Thyroid gland (tissue), 4 donors: ENCODE data around the gene NBEAL2. TPM values are rescaled to one million over a fixed set of nuclear protein-coding genes. Genes with fewer than 3 reads are reported as not detected.

Source experiments
- DNase-seq, 2 donors: peaks; one replicate each; pipeline ENCODE4 v3.0.0-alpha.2; 2019
- H3K27ac ChIP-seq, 3 donors: fragments of 200-600 bp; sonication (generic); 1 replicate in 2 of 3; 2 replicates in 1 of 3; pipeline ENCODE4 v1.5.1; 2016 to 2019; ENCODE audit warnings: mild to moderate bottlenecking in 1 of 3, moderate library complexity in 1 of 3
- H3K27me3 ChIP-seq: fragments of 200-600 bp; sonication (generic); one replicate; pipeline ENCODE4 v1.5.1; 2019
- H3K36me3 ChIP-seq, 2 donors: fragments of 200-600 bp; sonication (generic); one replicate each; pipeline ENCODE4 v1.5.1; 2016 to 2019
- H3K4me1 ChIP-seq, 2 donors: fragments of 200-600 bp; sonication (generic); one replicate each; pipeline ENCODE4 v1.5.1; 2017 to 2019
- H3K4me3 ChIP-seq, 3 donors: fragments of 200-600 bp; sonication (generic); replicated peaks in 1 of 3; 1 replicate in 2 of 3; 2 replicates in 1 of 3; pipeline ENCODE4 v1.5.1; 2016; ENCODE audit warnings: mild to moderate bottlenecking in 1 of 3
- H3K9me3 ChIP-seq: fragments of 200-600 bp; sonication (generic); one replicate; pipeline ENCODE4 v1.5.1; 2017
- POLR2A ChIP-seq, 2 donors: fragments of 450-650 bp; IDR thresholded peaks; one replicate each; pipeline ENCODE4 v1.6.1; 2017; ENCODE audit warnings: antibody characterized with exemption in 2 of 2, mild to moderate bottlenecking in 2 of 2, moderate library complexity in 1 of 2
- WGBS, 2 donors: methylation state at CpG; one replicate each; pipeline ENCODE4 v1.1.5; 2017; 5-methylcytosine and 5-hydroxymethylcytosine counted together
- intact Hi-C: fragments of 100-400 bp; cut with DNase I; formaldehyde crosslinking; loops from one replicate; pipeline ENCODE4 v1.15.1; 2023
- total RNA-seq, 4 donors: library from RNA; depleted of rRNA; stranded (reverse); fragments of >200 nt; gene quantifications; one replicate each; pipeline ENCODE4 v1.2.3, GENCODE V29; 2016
- TF ChIP-seq, protein P1 (sequence below), 6 experiments: fragments of 200-600 bp in 3 of 6; fragments of 450-650 bp in 3 of 6; sonication (generic) in 3 of 6; IDR thresholded peaks; one replicate each; pipeline ENCODE4 v1.5.1; 2016 to 2019; ENCODE audit warnings: antibody characterized with exemption in 6 of 6, mild to moderate bottlenecking in 2 of 6, inconsistent platforms in 1 of 6, moderate library complexity in 1 of 6

NBEAL2 gene
- total RNA-seq, 4 donors from 2014 or later: 19.4 to 38.6 (median 27.5) TPM

DNA sequence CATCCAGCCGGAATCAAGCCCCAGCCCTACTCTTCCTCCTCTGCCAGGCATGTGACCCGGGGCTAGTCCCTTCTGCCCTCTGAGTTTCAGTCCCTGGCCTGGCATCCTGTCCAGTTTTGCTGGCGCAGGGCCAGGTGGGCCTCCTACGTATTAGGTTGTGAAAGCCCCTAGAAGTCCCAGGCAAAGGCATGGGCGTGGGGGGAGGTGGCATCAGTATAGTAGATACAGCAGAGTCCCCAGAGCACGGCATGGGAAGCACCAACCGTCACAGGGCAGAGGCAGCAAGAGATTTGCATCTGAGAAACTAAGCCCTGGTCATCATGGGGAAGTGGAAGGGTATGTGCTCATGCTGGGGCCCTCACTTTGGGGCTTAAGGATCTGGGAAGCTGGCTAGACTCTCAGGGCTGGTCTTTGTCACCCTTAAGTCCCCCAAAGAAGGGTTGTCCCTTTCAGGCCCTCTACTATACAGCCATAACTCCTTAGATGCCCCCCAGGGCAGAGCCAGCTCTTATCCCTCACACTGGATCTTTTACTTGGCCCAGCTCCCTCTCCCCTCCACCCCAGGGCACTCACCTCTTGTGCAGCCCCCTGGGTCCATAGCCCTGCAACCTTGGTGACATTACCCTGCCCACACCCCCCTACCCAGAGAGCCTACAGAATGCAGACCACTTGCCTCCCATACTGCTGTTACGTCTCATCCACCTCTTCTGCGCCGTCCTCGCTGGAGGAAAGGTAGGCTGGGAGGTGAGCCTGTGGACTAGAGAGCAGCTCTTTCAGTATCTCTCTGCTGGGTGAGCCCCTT, 11.3 kb downstream of the NBEAL2 start:
- H3K27me3 ChIP-seq: no peaks in the 10 kb centered on the region
- no peak for DNase-seq
- WGBS, 2 donors: 77 to 86% methylated on average over 11 of the region's 11 CpGs
- H3K36me3 ChIP-seq: no peaks in the 10 kb centered on the region
- H3K27ac ChIP-seq: no peak overlapping the region
- intact Hi-C loops: loop anchor here (5.0 kb wide), 1 partner anchor 283 kb away; no protein-coding TSS in a partner anchor
- H3K4me1 ChIP-seq: peaks cover 0 to 12% of the 10 kb centered on the region in 2 donors
- H3K9me3 ChIP-seq: no peaks in the 10 kb centered on the region
- TF ChIP-seq, protein P1, sequence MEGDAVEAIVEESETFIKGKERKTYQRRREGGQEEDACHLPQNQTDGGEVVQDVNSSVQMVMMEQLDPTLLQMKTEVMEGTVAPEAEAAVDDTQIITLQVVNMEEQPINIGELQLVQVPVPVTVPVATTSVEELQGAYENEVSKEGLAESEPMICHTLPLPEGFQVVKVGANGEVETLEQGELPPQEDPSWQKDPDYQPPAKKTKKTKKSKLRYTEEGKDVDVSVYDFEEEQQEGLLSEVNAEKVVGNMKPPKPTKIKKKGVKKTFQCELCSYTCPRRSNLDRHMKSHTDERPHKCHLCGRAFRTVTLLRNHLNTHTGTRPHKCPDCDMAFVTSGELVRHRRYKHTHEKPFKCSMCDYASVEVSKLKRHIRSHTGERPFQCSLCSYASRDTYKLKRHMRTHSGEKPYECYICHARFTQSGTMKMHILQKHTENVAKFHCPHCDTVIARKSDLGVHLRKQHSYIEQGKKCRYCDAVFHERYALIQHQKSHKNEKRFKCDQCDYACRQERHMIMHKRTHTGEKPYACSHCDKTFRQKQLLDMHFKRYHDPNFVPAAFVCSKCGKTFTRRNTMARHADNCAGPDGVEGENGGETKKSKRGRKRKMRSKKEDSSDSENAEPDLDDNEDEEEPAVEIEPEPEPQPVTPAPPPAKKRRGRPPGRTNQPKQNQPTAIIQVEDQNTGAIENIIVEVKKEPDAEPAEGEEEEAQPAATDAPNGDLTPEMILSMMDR (IDR thresholded peaks at IDR 0.05): no peak
- TF ChIP-seq POLR2A (IDR thresholded peaks at IDR 0.05): no peak
- no peak overlapping the region for H3K4me3 ChIP-seq

DNA sequence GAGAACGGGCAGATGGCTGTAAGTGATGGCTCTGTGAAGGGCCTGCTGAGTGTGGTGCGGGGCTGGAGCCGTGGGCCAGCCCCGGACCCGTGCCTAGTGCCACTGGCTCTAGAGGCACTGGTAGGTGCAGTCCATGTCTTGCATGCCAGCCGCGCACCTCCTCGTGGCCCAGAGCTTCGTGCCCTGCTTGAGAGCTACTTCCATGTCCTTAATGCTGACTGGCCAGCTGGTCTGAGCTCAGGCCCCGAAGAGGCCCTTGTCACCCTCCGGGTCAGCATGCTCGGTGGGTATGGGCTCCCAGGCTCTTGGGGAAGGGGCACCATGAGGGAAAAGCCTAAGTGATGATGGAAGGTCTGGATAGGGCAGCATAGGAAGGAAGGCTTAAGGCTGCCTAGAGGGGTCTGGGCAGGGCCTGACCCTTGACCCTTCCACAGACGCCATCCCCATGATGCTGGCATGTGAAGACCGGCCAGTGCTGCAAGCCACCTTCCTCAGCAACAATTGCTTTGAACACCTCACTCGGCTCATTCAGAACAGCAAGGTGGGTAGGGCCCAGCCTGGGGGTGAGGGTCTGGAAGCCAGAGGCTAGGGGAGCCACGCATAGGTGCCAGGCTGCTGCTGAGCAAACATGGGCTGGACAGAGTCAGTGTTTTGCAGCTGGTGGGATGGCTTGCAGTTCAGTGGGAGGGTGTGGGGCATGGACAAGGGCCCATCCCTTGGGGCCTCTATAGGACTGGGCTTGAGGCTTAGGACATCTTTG, 12.1 kb downstream of the NBEAL2 start:
- H3K27me3 ChIP-seq: no peaks in the 10 kb centered on the region
- no peak overlapping the region for H3K4me3 ChIP-seq
- H3K36me3 ChIP-seq: no peaks in the 10 kb centered on the region
- intact Hi-C loops: loop anchor here (5.0 kb wide), 1 partner anchor 284 kb away; no protein-coding TSS in a partner anchor
- DNase-seq: no peak
- no peak overlapping the region for H3K27ac ChIP-seq
- peaks cover 0 to 12% of the 10 kb centered on the region in 2 donors for H3K4me1 ChIP-seq
- 90 to 91% methylated on average over 11 to 12 of the region's 16 CpGs for WGBS, 2 donors
- no peak for TF ChIP-seq POLR2A (IDR thresholded peaks at IDR 0.05)
- no peaks in the 10 kb centered on the region for H3K9me3 ChIP-seq

DNA sequence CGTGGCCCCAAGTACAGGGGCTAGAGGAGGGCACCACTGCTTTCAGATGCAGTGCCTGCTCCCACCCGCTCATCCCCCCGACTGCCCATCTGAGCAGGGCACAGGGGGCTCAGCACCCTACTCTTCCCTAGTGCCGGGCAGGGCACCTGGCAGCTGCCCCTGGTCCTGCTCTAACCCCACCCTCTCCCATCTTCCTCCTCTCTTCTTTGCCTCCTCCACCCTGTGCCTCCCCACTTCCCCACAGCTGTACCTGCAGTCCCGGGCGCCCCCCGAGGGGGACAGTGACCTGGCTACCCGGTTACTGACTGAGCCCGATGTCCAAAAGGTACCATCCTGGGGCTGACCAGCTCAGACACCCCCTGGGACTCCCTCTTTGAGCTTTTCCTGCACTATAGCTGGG, 12.8 kb downstream of the NBEAL2 start:
- no peak for TF ChIP-seq POLR2A (IDR thresholded peaks at IDR 0.05)
- TF ChIP-seq, protein P1 (IDR thresholded peaks at IDR 0.05): no peak
- no peaks in the 10 kb centered on the region for H3K9me3 ChIP-seq
- intact Hi-C loops: loop anchor here (5.0 kb wide), 1 partner anchor 285 kb away; no protein-coding TSS in a partner anchor
- no peak overlapping the region for H3K27ac ChIP-seq
- H3K27me3 ChIP-seq: no peaks in the 10 kb centered on the region
- H3K4me1 ChIP-seq: peaks cover 0 to 7% of the 10 kb centered on the region in 2 donors
- no peak for DNase-seq
- WGBS, 2 donors: 93 to 97% methylated on average over 7 to 9 of the region's 9 CpGs
- H3K4me3 ChIP-seq: no peak overlapping the region
- no peaks in the 10 kb centered on the region for H3K36me3 ChIP-seq

DNA sequence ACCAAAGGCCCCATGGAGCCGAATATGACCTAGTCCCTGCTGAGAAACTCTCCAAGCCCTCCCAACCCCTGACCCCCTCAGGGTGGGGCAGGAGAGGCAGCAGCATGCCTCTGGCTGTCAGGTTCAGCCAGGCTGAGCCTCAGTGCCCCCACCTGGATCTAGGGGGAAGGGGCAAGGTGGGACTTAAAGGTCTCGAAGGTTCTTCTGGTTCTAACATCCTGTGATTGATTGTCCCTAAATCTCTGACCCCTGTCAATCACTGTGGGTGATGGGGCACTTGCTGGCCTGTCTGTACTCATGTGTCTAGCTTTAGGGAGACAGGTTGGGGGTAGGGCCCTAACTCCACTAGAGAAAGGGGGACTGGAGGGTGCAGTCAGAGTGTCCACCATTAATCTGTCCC, 13.8 kb downstream of the NBEAL2 start:
- intact Hi-C loops: loop anchor here (5.0 kb wide), 1 partner anchor 286 kb away; no protein-coding TSS in a partner anchor
- WGBS, 2 donors: 85 to 88% methylated on average over 1 to 2 of the region's 2 CpGs
- no peak overlapping the region for H3K27ac ChIP-seq
- H3K4me3 ChIP-seq: no peak overlapping the region
- DNase-seq: no peak
- TF ChIP-seq, protein P1 (IDR thresholded peaks at IDR 0.05): no peak
- no peak for TF ChIP-seq POLR2A (IDR thresholded peaks at IDR 0.05)
- H3K27me3 ChIP-seq: no peaks in the 10 kb centered on the region
- H3K9me3 ChIP-seq: no peaks in the 10 kb centered on the region
- peaks cover 0 to 4% of the 10 kb centered on the region in 2 donors for H3K4me1 ChIP-seq
- H3K36me3 ChIP-seq: no peaks in the 10 kb centered on the region

DNA sequence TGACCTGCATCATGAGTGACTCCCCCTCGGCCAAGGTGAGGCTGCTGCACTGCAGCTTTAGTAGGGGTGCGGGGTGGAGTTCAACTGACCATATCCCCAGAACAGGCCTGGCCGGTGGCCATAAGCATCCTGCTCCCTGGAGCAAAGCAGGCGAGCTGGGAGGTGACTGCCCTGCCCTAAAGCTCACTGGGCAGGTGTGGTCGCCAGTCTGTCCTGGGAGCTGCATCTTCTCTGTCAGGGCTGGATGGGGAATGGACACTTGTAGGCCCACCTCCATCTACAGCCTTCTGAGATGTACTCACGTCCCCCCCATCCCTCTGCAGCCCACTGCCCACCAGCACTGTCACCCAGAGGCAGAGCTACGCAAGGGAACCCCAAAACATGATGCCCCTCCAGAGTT, 14.5 kb downstream of the NBEAL2 start:
- intact Hi-C loops: loop anchor here (5.0 kb wide), 1 partner anchor 287 kb away; no protein-coding TSS in a partner anchor
- 81 to 86% methylated on average over 4 of the region's 7 CpGs for WGBS, 2 donors
- peaks cover 0 to under 1% of the 10 kb centered on the region in 2 donors for H3K4me1 ChIP-seq
- H3K27ac ChIP-seq: no peak overlapping the region
- TF ChIP-seq POLR2A (IDR thresholded peaks at IDR 0.05): no peak
- TF ChIP-seq, protein P1 (IDR thresholded peaks at IDR 0.05): no peak
- no peak for DNase-seq
- no peaks in the 10 kb centered on the region for H3K9me3 ChIP-seq
- H3K36me3 ChIP-seq: no peaks in the 10 kb centered on the region
- no peaks in the 10 kb centered on the region for H3K27me3 ChIP-seq
- H3K4me3 ChIP-seq: no peak overlapping the region
